A549 (cell line): ENCODE results near the gene XYLT1. TPM values are rescaled to one million over a fixed set of nuclear protein-coding genes. Genes with fewer than 3 reads are reported as not detected.
"Not testable (repeated sequence)": the region's sequence is repeated elsewhere in the genome, so short reads cannot be mapped to it uniquely, and the experiment has no call there.

Experiments used
- ATAC-seq, 2 experiments: fragments of 200-7000 bp in 1 of 2; fragments of >200 bp in 1 of 2; cut with Nextera tagmentation in 1 of 2; cut with Tn5 transposase in 1 of 2; 3 replicates each; pipeline versions ENCODE4 v1.8.0 to v1.9.1; 2018 to 2020; ENCODE audit warnings: mild to moderate bottlenecking in 1 of 2, moderate library complexity in 1 of 2
- CTCF ChIA-PET: fragments of 300-600 bp; sonication (Branson Sonifier 250); formaldehyde crosslinking; extraction: SDS; loops from one replicate; lab custom pipeline; 2021; ENCODE audit warnings: antibody characterized with exemption, inconsistent platforms; lab: Yijun Ruan, JAX
- POLR2A ChIA-PET: fragments of 350-600 bp; formaldehyde crosslinking; extraction: SDS; loops from one replicate; lab custom pipeline; 2021; ENCODE audit warnings: antibody characterized with exemption, inconsistent platforms; lab: Yijun Ruan, JAX
- DNase-seq, 2 experiments: peaks; one replicate each; pipeline versions ENCODE4 v3.0.0 to v3.0.0-alpha.2; 2011 to 2016; ENCODE audit warnings: low read depth in 1 of 2, low spot score in 1 of 2
- FAIRE-seq: peaks from 2 replicates; lab custom pipeline; 2011; peaks lifted over from hg19 to GRCh38; lab: Jason Lieb, UNC
- H3K27ac ChIP-seq, 2 experiments: fragments of >200 bp; sonication (Bioruptor Twin); formaldehyde crosslinking; 3 replicates each; pipeline ENCODE4 v1.5.1; 2016 to 2017
- H3K4me1 ChIP-seq: fragments of >200 bp; sonication (Bioruptor Twin); formaldehyde crosslinking; 3 replicates; pipeline ENCODE4 v1.6.1; 2016
- H3K4me2 ChIP-seq: fragments of >200 bp; sonication (Bioruptor Twin); formaldehyde crosslinking; 3 replicates; pipeline ENCODE4 v1.6.1; 2016
- H3K4me3 ChIP-seq: fragments of >200 bp; sonication (Bioruptor Twin); formaldehyde crosslinking; 3 replicates; pipeline ENCODE4 v1.5.1; 2016
- H3K9me3 ChIP-seq: fragments of >200 bp; sonication (Bioruptor Twin); formaldehyde crosslinking; 3 replicates; pipeline ENCODE4 v1.6.1; 2016
- CBX2 ChIP-seq: fragments of 200-600 bp; sonication (generic); IDR thresholded peaks from 2 replicates; pipeline ENCODE4 v1.6.1; 2016; ENCODE audit warnings: low read depth, mild to moderate bottlenecking, borderline replicate concordance
- CTCF ChIP-seq: fragments of >200 bp; sonication (Bioruptor Twin); formaldehyde crosslinking; IDR thresholded peaks from 3 replicates; pipeline ENCODE4 v1.5.1; 2016
- E2F6 ChIP-seq: IDR thresholded peaks from 2 replicates; pipeline ENCODE4 v1.6.1; 2012; ENCODE audit warnings: low read depth, borderline replicate concordance
- FOSL2 ChIP-seq, 2 experiments: fragments of 450-650 bp in 1 of 2; fragments of >200 bp in 1 of 2; sonication (Bioruptor Twin) in 1 of 2; formaldehyde crosslinking; IDR thresholded peaks; 2 replicates each; pipeline versions ENCODE4 v1.5.0 to v1.6.1; 2016 to 2020; ENCODE audit warnings: mild to moderate bottlenecking in 1 of 2, moderate library complexity in 1 of 2
- HEYL ChIP-seq: fragments of 250-450 bp; sonication (Bioruptor Pico); IDR thresholded peaks from 2 replicates; pipeline ENCODE4 v1.8.0; 2021; ENCODE audit warnings: mild to moderate bottlenecking, moderate library complexity
- JUNB ChIP-seq: fragments of >200 bp; sonication (Bioruptor Twin); formaldehyde crosslinking; IDR thresholded peaks from 2 replicates; pipeline ENCODE4 v1.6.1; 2016
- MYC ChIP-seq: IDR thresholded peaks from 2 replicates; pipeline ENCODE4 v1.6.1; 2012; ENCODE audit warnings: mild to moderate bottlenecking, inconsistent platforms, low read length, improper control_type of control experiment, borderline replicate concordance
- PBX3 ChIP-seq: IDR thresholded peaks from 2 replicates; pipeline ENCODE4 v1.6.1; 2012
- PHF8 ChIP-seq: fragments of 200-600 bp; sonication (generic); IDR thresholded peaks from 2 replicates; pipeline ENCODE4 v1.6.1; 2016; ENCODE audit warnings: low read depth, mild to moderate bottlenecking, antibody characterized with exemption, moderate library complexity, borderline replicate concordance
- RAD21 ChIP-seq, 2 experiments: fragments of >200 bp in 1 of 2; sonication (Bioruptor Twin) in 1 of 2; formaldehyde crosslinking in 1 of 2; IDR thresholded peaks in 1 of 2; conservative IDR thresholded peaks in 1 of 2; 2 replicates in 1 of 2; 3 replicates in 1 of 2; pipeline ENCODE4 v1.6.1; 2012 to 2018; ENCODE audit warnings: inconsistent platforms in 1 of 2
- REST ChIP-seq: fragments of 200-600 bp; sonication (generic); IDR thresholded peaks from 2 replicates; pipeline ENCODE4 v1.6.1; 2016; ENCODE audit warnings: antibody characterized with exemption, mild to moderate bottlenecking, moderate library complexity
- RNF2 ChIP-seq: fragments of 200-600 bp; sonication (generic); IDR thresholded peaks from 2 replicates; pipeline ENCODE4 v1.6.1; 2016; ENCODE audit warnings: low read depth, mild to moderate bottlenecking, antibody characterized with exemption, moderate library complexity, borderline replicate concordance
- SMC3 ChIP-seq: fragments of >200 bp; sonication (Bioruptor Twin); formaldehyde crosslinking; IDR thresholded peaks from 3 replicates; pipeline ENCODE4 v1.6.1; 2018; ENCODE audit warnings: inconsistent platforms
- WGBS: methylation state at CpG from one replicate; pipeline ENCODE4 v1.1.6; 2017; ENCODE audit errors: missing lambda C conversion rate; 5-methylcytosine and 5-hydroxymethylcytosine counted together
- polyA plus RNA-seq, 4 experiments: library from polyadenylated mRNA; depleted of rRNA in 3 of 4; stranded (reverse); fragments of >200 nt; fragmentation: RNase III in 1 of 4; extraction: RNeasy Plus Mini Kit Qiagen cat#74134 plus additional on column Dnase treatment in 1 of 4; gene quantifications; 2 replicates in 3 of 4; 3 replicates in 1 of 4; pipeline ENCODE4 v1.2.3, GENCODE V29; 2011 to 2017

Gene XYLT1
- polyA plus RNA-seq, 2 of the 4 experiments (the other 2 are of a cell fraction), result 0.78 to 0.88 TPM

GRCh38 chr16:17335826-17336529, 134.8 kb downstream of the XYLT1 start (continued):
- TF ChIP-seq PBX3 (no peak), JUNB (no peak), FOSL2 (IDR thresholded peaks at IDR 0.05) (no peak), FOSL2 (CRISPR knock-in tag; IDR thresholded peaks at IDR 0.05) (no peak)

GRCh38 chr16:17335406-17335805, 135.4 kb downstream of the XYLT1 start:
- DNase-seq, ATAC-seq, H3K27ac ChIP-seq, FAIRE-seq, POLR2A ChIA-PET, H3K4me1 ChIP-seq, H3K4me3 ChIP-seq, H3K9me3 ChIP-seq, H3K4me2 ChIP-seq: not testable (repeated sequence)
- CTCF ChIA-PET, result interaction anchor here (0.6 kb wide), 1 partner anchor 68 kb away, joined by 3 read pairs; no protein-coding TSS in a partner anchor
- WGBS, result 50% methylated on average over 10 of the region's 10 CpGs

- no peak overlapping the region for H3K27ac ChIP-seq
- no peaks in the 10 kb centered on the region for H3K4me1 ChIP-seq
- FAIRE-seq (no peak), DNase-seq (no peak)
- no peaks in the 10 kb centered on the region for H3K9me3 ChIP-seq
- 64% methylated on average over 5 of the region's 5 CpGs for WGBS
- no peak overlapping the region for H3K4me3 ChIP-seq
- CTCF ChIA-PET, result no interaction called here
- TF ChIP-seq REST (no peak), PHF8 (no peak), HEYL (CRISPR knock-in tag) (no peak), RNF2 (no peak), SMC3 (no peak), RAD21 (conservative IDR thresholded peaks at IDR 0.05 in 1 of 2, IDR thresholded peaks at IDR 0.05 in 1 of 2) (no peak), E2F6 (no peak), CBX2 (no peak), MYC (no peak), CTCF (no peak)
- TF ChIP-seq, all 56 proteins: peak for 0
- no peak for ATAC-seq
- H3K4me2 ChIP-seq, result no peak overlapping the region
- POLR2A ChIA-PET, result no interaction called here
Observed at GRCh38 chr16:17334096-17334495, 136.7 kb downstream of the XYLT1 start.
